Stimulated activated CD8-positive, alpha-beta memory T cell treated with anti-CD3 and anti-CD28 coated beads, Interleukin-7, amount 100 ng/mL, for 1 hour (primary cell): ENCODE data around the gene TRIM24.

Experiments
- DNase-seq, 2 donors: peaks; one replicate each; pipeline ENCODE4 v3.0.0-alpha.2; 2020; ENCODE audit warnings: low read depth in 2 of 2

Gene TRIM24

GRCh38 chr7:138538997-138539644, 79.1 kb downstream of the TRIM24 start:
- DNase-seq, result no peak

- DNase-seq, result no peak
These were observed 82.1 kb downstream of the TRIM24 start for GRCh38 chr7:138542183-138542582.

- no peak for DNase-seq
These were observed 83.7 kb downstream of the TRIM24 start for GRCh38 chr7:138543739-138544138.

- DNase-seq, result no peak
These were observed 85.1 kb downstream of the TRIM24 start for GRCh38 chr7:138545123-138545522.

- DNase-seq, result no peak
These were observed 86.1 kb downstream of the TRIM24 start for GRCh38 chr7:138546064-138546619.

GRCh38 chr7:138546829-138547228, 86.8 kb downstream of the TRIM24 start:
- DNase-seq, result no peak

GRCh38 chr7:138549082-138549481, 89.0 kb downstream of the TRIM24 start:
- no peak for DNase-seq

- DNase-seq, result no peak
These were observed 90.3 kb downstream of the TRIM24 start for GRCh38 chr7:138550337-138550736.

- no peak for DNase-seq
These were observed 91.0 kb downstream of the TRIM24 start for GRCh38 chr7:138551102-138551501.

GRCh38 chr7:138553805-138554204, 93.7 kb downstream of the TRIM24 start:
- no peak for DNase-seq

GRCh38 chr7:138554674-138555073, 94.6 kb downstream of the TRIM24 start:
- DNase-seq, result no peak

- DNase-seq, result no peak
These were observed 95.6 kb downstream of the TRIM24 start for GRCh38 chr7:138555684-138556083.

- no peak for DNase-seq
These were observed 96.9 kb downstream of the TRIM24 start for GRCh38 chr7:138556771-138557484.

- DNase-seq, result no peak
These were observed 99.4 kb downstream of the TRIM24 start for GRCh38 chr7:138559448-138559847.

- DNase-seq, result no peak
These were observed 103.7 kb downstream of the TRIM24 start for GRCh38 chr7:138563808-138564207.

GRCh38 chr7:138564365-138564764, 104.3 kb downstream of the TRIM24 start:
- no peak for DNase-seq

- DNase-seq, result no peak
These were observed 105.0 kb downstream of the TRIM24 start for GRCh38 chr7:138565071-138565450.

GRCh38 chr7:138565451-138566114, 105.5 kb downstream of the TRIM24 start:
- no peak for DNase-seq

GRCh38 chr7:138568655-138569054, 108.6 kb downstream of the TRIM24 start:
- no peak for DNase-seq

- no peak for DNase-seq
These were observed 109.4 kb downstream of the TRIM24 start for GRCh38 chr7:138569418-138569817.

- DNase-seq, result no peak
These were observed 110.7 kb downstream of the TRIM24 start for GRCh38 chr7:138570715-138571114.

GRCh38 chr7:138573741-138574140, 113.7 kb downstream of the TRIM24 start:
- no peak for DNase-seq
